Trophoblast cell (in vitro differentiated cells and primary cell): ENCODE results near the gene MYH3.

Experiments
- DNase-seq, 2 donors: peaks; one replicate each; pipeline ENCODE4 v3.0.0-alpha.2; 2016
- H2AFZ ChIP-seq: 2 replicates; pipeline ENCODE4 v1.6.1; 2013; ENCODE audit warnings: low read length, moderate library complexity, mild to moderate bottlenecking; ENCODE audit not compliant: insufficient read depth, poor library complexity
- H2AK5ac ChIP-seq: 2 replicates; pipeline ENCODE4 v1.6.1; 2013; ENCODE audit warnings: mild to moderate bottlenecking, low read length
- H2BK120ac ChIP-seq: 2 replicates; pipeline ENCODE4 v1.6.1; 2013; ENCODE audit warnings: low read length, mild to moderate bottlenecking, moderate library complexity; ENCODE audit not compliant: insufficient read depth, poor library complexity
- H2BK12ac ChIP-seq: 2 replicates; pipeline ENCODE4 v1.6.1; 2013; ENCODE audit warnings: mild to moderate bottlenecking, low read length, moderate library complexity
- H2BK5ac ChIP-seq: 2 replicates; pipeline ENCODE4 v1.6.1; 2013; ENCODE audit warnings: low read length, low read depth, moderate library complexity, mild to moderate bottlenecking; ENCODE audit not compliant: poor library complexity
- H3K14ac ChIP-seq: 2 replicates; pipeline ENCODE4 v1.6.1; 2013; ENCODE audit warnings: mild to moderate bottlenecking, low read length
- H3K18ac ChIP-seq: 2 replicates; pipeline ENCODE4 v1.6.1; 2013; ENCODE audit warnings: mild to moderate bottlenecking, low read length
- H3K23ac ChIP-seq: 2 replicates; pipeline ENCODE4 v1.6.1; 2013; ENCODE audit warnings: low read length
- H3K27ac ChIP-seq: 2 replicates; pipeline ENCODE4 v1.5.1; 2013; ENCODE audit warnings: low read depth, mild to moderate bottlenecking, inconsistent platforms, low read length, moderate library complexity
- H3K27me3 ChIP-seq: 2 replicates; pipeline ENCODE4 v1.6.1; 2013; ENCODE audit warnings: inconsistent platforms, mild to moderate bottlenecking, low read length, moderate library complexity; ENCODE audit not compliant: insufficient read depth
- H3K36me3 ChIP-seq, 2 experiments: 1 replicate in 1 of 2; 2 replicates in 1 of 2; pipeline ENCODE4 v1.6.1; 2013; ENCODE audit warnings: low read length in 2 of 2, mild to moderate bottlenecking in 2 of 2, moderate library complexity in 1 of 2; ENCODE audit not compliant: insufficient read depth in 2 of 2, control insufficient read depth in 1 of 2
- H3K4ac ChIP-seq: 2 replicates; pipeline ENCODE4 v1.6.1; 2013; ENCODE audit warnings: low read depth, mild to moderate bottlenecking, low read length, moderate library complexity
- H3K4me1 ChIP-seq, 2 experiments: 1 replicate in 1 of 2; 2 replicates in 1 of 2; pipeline ENCODE4 v1.6.1; 2013; ENCODE audit warnings: low read length in 2 of 2, mild to moderate bottlenecking in 2 of 2, moderate library complexity in 1 of 2; ENCODE audit not compliant: insufficient read depth in 2 of 2, control insufficient read depth in 1 of 2
- H3K4me2 ChIP-seq: 2 replicates; pipeline ENCODE4 v1.6.1; 2013; ENCODE audit warnings: inconsistent platforms, mild to moderate bottlenecking, low read length, moderate library complexity
- H3K4me3 ChIP-seq: 2 replicates; pipeline ENCODE4 v1.5.1; 2013; ENCODE audit warnings: mild to moderate bottlenecking, low read depth, low read length, inconsistent platforms
- H3K79me1 ChIP-seq: one replicate; pipeline ENCODE4 v1.6.1; 2013; ENCODE audit warnings: low read length
- H3K79me2 ChIP-seq: 2 replicates; pipeline ENCODE4 v1.6.1; 2013; ENCODE audit warnings: low read length, mild to moderate bottlenecking; ENCODE audit not compliant: control insufficient read depth, insufficient read depth, poor library complexity
- H3K9ac ChIP-seq: 2 replicates; pipeline ENCODE4 v1.6.1; 2013; ENCODE audit warnings: mild to moderate bottlenecking, low read length
- H3K9me3 ChIP-seq: 2 replicates; pipeline ENCODE4 v1.6.1; 2013; ENCODE audit warnings: low read depth, mild to moderate bottlenecking, control low read depth, inconsistent platforms, low read length; ENCODE audit not compliant: insufficient read depth
- H4K12ac ChIP-seq: 2 replicates; pipeline ENCODE4 v1.6.1; 2013; ENCODE audit warnings: low read depth, mild to moderate bottlenecking, low read length, moderate library complexity
- H4K8ac ChIP-seq: 2 replicates; pipeline ENCODE4 v1.6.1; 2013; ENCODE audit warnings: low read depth, mild to moderate bottlenecking, low read length, moderate library complexity
- H4K91ac ChIP-seq: one replicate; pipeline ENCODE4 v1.6.1; 2013; ENCODE audit warnings: low read depth, mild to moderate bottlenecking, low read length, moderate library complexity
- WGBS: extraction: QIAGEN DNeasy Blood & Tissue Kit; methylation state at CpG from one replicate; pipeline ENCODE4 v1.1.7; 2013; ENCODE audit warnings: missing lambda C conversion rate; ENCODE audit not compliant: insufficient read length, insufficient coverage; ENCODE audit errors: extremely low coverage; 5-methylcytosine and 5-hydroxymethylcytosine counted together

MYH3 gene

DNA sequence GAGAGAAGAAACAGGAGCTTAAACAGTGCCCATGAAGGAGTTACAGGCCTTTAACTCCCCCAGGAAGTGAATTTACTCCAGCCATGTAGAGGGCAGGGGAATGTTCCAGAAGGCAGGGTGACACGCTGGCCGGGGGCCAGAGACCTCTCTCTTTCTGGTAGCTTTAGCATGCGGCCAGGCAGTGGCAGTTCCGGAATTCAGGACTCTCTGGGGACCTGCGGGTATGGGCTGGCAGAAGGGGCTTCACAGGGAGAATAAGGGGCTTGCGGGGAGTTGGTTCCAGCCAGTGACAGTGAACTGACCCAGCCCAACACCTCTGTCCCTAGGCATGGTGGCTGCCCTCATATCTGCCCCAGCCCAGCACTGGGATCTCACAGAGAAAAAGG lies 40.0 kb downstream of the MYH3 start:
- Histone ChIP-seq H3K9ac (no peak overlapping the region), H3K27me3 (no peaks in the 10 kb centered on the region), H3K79me1 (no peaks in the 10 kb centered on the region), H3K9me3 (no peaks in the 10 kb centered on the region), H3K36me3 (no peaks in the 10 kb centered on the region), H3K18ac (no peak overlapping the region), H3K4me1 (no peaks in the 10 kb centered on the region), H2AK5ac (no peak overlapping the region), H4K12ac (no peak overlapping the region), H3K14ac (no peak overlapping the region), H3K27ac (no peak overlapping the region), H3K79me2 (no peaks in the 10 kb centered on the region), H2AFZ (no peak overlapping the region), H2BK5ac (no peak overlapping the region), H2BK120ac (no peak overlapping the region), H4K91ac (no peak overlapping the region), H2BK12ac (no peak overlapping the region), H3K4me3 (no peak overlapping the region), H3K4ac (no peak overlapping the region), H3K23ac (no peak overlapping the region), H4K8ac (no peak overlapping the region), H3K4me2 (no peak overlapping the region)
- WGBS = no CpG with 5 or more reads among the region's 6 CpGs
- no peak for DNase-seq

DNA sequence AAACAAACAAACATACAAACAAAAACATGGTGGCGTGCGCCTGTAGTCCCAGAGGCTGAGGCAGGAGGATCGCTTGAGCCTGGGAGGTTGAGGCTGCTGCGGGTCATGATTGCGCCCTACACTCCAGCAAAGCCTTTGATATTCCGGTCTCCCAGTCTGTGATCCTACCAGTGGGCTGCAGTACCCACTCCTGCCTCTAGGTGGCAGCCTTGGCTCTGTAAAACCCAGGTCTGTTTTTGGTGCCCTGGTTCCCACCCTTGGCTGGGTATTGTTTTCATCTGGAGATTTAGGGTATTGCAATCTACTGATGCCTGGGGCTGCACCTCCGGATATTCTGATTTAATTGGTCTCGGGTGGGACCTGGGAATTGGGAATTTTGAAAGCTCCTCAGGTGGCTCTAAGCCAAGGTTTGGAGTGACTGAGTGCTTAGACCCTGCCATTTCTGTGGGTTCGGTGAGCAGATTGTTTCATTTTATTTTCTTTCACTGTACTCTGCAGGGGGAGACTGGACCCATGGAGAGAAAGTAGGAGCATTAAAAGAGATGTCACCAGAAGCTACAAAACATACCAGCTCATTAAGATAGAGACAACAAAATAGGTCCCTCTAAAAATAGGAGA lies 40.5 kb downstream of the MYH3 start:
- no peak overlapping the region for H4K8ac ChIP-seq
- peak; percentile 87 to 98 for DNase-seq
- H2BK12ac ChIP-seq = no peak overlapping the region
- H3K9me3 ChIP-seq = no peaks in the 10 kb centered on the region
- H3K27ac ChIP-seq = no peak overlapping the region
- no peaks in the 10 kb centered on the region for H3K79me2 ChIP-seq
- no peak overlapping the region for H3K4me3 ChIP-seq
- H3K36me3 ChIP-seq = no peaks in the 10 kb centered on the region
- WGBS = no CpG with 5 or more reads among the region's 9 CpGs
- H4K12ac ChIP-seq = no peak overlapping the region
- H3K14ac ChIP-seq = no peak overlapping the region
- H2BK5ac ChIP-seq = no peak overlapping the region
- H2BK120ac ChIP-seq = no peak overlapping the region
- no peak overlapping the region for H3K4me2 ChIP-seq
- H3K4ac ChIP-seq = no peak overlapping the region
- no peaks in the 10 kb centered on the region for H3K79me1 ChIP-seq
- no peak overlapping the region for H2AFZ ChIP-seq
- no peaks in the 10 kb centered on the region for H3K27me3 ChIP-seq
- no peak overlapping the region for H4K91ac ChIP-seq
- H3K23ac ChIP-seq = no peak overlapping the region
- H2AK5ac ChIP-seq = no peak overlapping the region
- H3K18ac ChIP-seq = no peak overlapping the region
- no peak overlapping the region for H3K9ac ChIP-seq
- no peaks in the 10 kb centered on the region for H3K4me1 ChIP-seq

DNA sequence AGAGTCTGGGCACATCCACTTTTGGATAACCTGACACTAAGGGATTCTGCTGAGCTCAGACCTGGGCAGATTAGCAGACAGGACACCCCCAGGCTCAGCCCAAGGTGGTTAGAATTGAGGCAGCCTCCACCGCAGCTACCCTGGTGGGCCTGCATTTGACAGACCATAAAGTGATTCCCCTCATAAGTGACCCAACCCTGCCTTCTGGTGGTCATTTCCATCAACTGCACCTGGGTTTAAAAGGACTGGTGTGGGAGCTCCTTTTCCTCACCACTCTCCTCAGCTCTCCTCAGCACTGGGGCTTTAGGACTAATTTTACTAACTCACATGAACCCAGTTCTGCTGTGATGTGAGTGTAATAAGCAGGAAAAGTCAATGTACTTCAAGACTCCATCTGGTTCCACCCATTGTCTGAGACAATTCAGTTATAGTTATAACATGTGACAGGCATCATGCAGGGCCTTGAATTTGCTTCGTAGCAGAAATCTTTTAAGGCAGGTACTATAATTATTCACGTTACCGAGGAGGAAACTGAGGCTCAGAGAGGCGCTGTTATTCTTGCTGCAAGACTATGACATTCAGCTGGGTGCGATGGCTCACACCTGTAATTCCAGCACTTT lies 42.5 kb downstream of the MYH3 start:
- H3K36me3 ChIP-seq = no peaks in the 10 kb centered on the region
- no peaks in the 10 kb centered on the region for H3K9me3 ChIP-seq
- no peak overlapping the region for H2BK12ac ChIP-seq
- no peak overlapping the region for H2BK120ac ChIP-seq
- no peak overlapping the region for H2AFZ ChIP-seq
- H2BK5ac ChIP-seq = no peak overlapping the region
- H3K27me3 ChIP-seq = no peaks in the 10 kb centered on the region
- H3K4ac ChIP-seq = no peak overlapping the region
- peak; percentile 42 to 73 for DNase-seq
- H3K14ac ChIP-seq = no peak overlapping the region
- H3K23ac ChIP-seq = no peak overlapping the region
- no peaks in the 10 kb centered on the region for H3K79me2 ChIP-seq
- WGBS = no CpG with 5 or more reads among the region's 6 CpGs
- H4K91ac ChIP-seq = no peak overlapping the region
- H4K12ac ChIP-seq = no peak overlapping the region
- H3K27ac ChIP-seq = no peak overlapping the region
- no peaks in the 10 kb centered on the region for H3K4me1 ChIP-seq
- no peaks in the 10 kb centered on the region for H3K79me1 ChIP-seq
- no peak overlapping the region for H3K9ac ChIP-seq
- H3K18ac ChIP-seq = no peak overlapping the region
- H2AK5ac ChIP-seq = no peak overlapping the region
- no peak overlapping the region for H3K4me3 ChIP-seq
- no peak overlapping the region for H4K8ac ChIP-seq
- no peak overlapping the region for H3K4me2 ChIP-seq

DNA sequence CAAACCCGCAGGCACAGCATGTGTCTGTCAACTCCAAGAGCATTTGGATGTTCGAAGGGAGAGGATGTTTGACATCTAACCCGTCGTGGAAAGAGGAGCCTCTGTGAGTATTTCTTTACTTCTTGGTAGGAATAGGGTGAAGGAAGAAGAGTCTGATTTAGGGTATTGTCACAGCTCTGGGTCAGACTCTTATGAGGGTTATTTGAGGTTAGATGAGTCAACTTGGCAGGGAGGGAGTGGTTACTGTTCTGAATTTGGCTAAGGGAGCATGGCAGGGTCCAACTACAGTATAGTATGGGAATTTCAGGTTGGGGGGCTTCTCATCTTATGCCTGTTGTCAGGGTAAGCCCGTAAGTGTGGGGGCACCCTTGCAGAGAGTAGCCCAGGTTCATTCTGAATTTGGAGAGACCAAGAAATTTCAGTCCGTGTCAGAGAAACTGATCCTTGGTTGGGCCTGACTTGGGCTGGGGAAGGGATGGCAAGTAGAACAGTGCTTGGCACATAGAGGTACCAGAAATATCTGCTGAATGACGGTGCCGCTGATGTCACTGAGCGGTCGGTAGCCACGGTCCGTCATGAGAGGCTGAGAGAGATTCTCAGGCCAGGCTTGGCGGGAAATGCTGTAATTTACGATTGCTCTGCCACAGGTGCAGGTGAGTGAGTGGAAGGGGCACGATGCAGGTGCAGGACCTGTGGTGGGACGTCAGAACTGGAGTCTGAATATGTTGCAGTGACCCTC lies 43.2 kb downstream of the MYH3 start:
- H3K4ac ChIP-seq = no peak overlapping the region
- WGBS = no CpG with 5 or more reads among the region's 16 CpGs

More for the DNA sequence above, 43.2 kb downstream of the MYH3 start:
- H3K14ac ChIP-seq = no peak overlapping the region
- no peak overlapping the region for H2BK5ac ChIP-seq
- H3K18ac ChIP-seq = no peak overlapping the region
- H3K4me3 ChIP-seq = no peak overlapping the region
- H3K9me3 ChIP-seq = no peaks in the 10 kb centered on the region
- no peaks in the 10 kb centered on the region for H3K79me2 ChIP-seq
- H3K36me3 ChIP-seq = no peaks in the 10 kb centered on the region
- no peak overlapping the region for H4K91ac ChIP-seq
- no peaks in the 10 kb centered on the region for H3K27me3 ChIP-seq
- no peak overlapping the region for H2AFZ ChIP-seq
- no peak overlapping the region for H3K27ac ChIP-seq
- no peak overlapping the region for H3K4me2 ChIP-seq
- H2BK12ac ChIP-seq = no peak overlapping the region
- H2AK5ac ChIP-seq = no peak overlapping the region
- H3K79me1 ChIP-seq = no peaks in the 10 kb centered on the region
- no peak overlapping the region for H4K8ac ChIP-seq
- H3K4me1 ChIP-seq = no peaks in the 10 kb centered on the region
- H3K9ac ChIP-seq = no peak overlapping the region
- H2BK120ac ChIP-seq = no peak overlapping the region
- peak in 1 of 2 donors; percentile 37 for DNase-seq
- H3K23ac ChIP-seq = no peak overlapping the region
- no peak overlapping the region for H4K12ac ChIP-seq
